SJSA1 (cell line): Measurements from ENCODE around the gene CATSPER4. TPM values are rescaled to one million over a fixed set of nuclear protein-coding genes. Genes with fewer than 3 reads are reported as not detected.
A peak's percentile ranks its signal among the peaks of the same experiment; 100 is the strongest.

Experiments
- DNase-seq, 2 experiments: peaks; one replicate each; pipeline ENCODE4 v3.0.0-alpha.2; 2015 to 2020; ENCODE audit warnings: low spot score in 2 of 2, low read depth in 1 of 2
- H3K27ac ChIP-seq: fragments of 250-450 bp; sonication (Bioruptor Pico); 2 replicates; pipeline ENCODE4 v1.5.1; 2020; ENCODE audit warnings: mild to moderate bottlenecking, moderate library complexity
- H3K27me3 ChIP-seq: fragments of 250-450 bp; sonication (Bioruptor Pico); replicated peaks from 2 replicates; pipeline ENCODE4 v1.5.1; 2020; ENCODE audit warnings: mild to moderate bottlenecking, moderate library complexity
- H3K36me3 ChIP-seq: fragments of 250-450 bp; sonication (Bioruptor Pico); 2 replicates; pipeline ENCODE4 v1.5.1; 2020; ENCODE audit warnings: mild to moderate bottlenecking
- H3K4me1 ChIP-seq: fragments of 250-450 bp; sonication (Bioruptor Pico); replicated peaks from 2 replicates; pipeline ENCODE4 v1.6.1; 2021; ENCODE audit warnings: mild to moderate bottlenecking
- H3K4me3 ChIP-seq: fragments of 250-450 bp; sonication (Bioruptor Pico); 2 replicates; pipeline ENCODE4 v1.5.1; 2020; ENCODE audit warnings: mild to moderate bottlenecking
- H3K9me3 ChIP-seq: fragments of 250-450 bp; sonication (Bioruptor Pico); replicated peaks from 2 replicates; pipeline ENCODE4 v1.5.1; 2020; ENCODE audit warnings: mild to moderate bottlenecking
- total RNA-seq: library from RNA; depleted of rRNA; stranded (reverse); fragments of >200 nt; shearing (Covaris generic); gene quantifications from 2 replicates; pipeline ENCODE4 v1.2.3, GENCODE V29; 2014

The CATSPER4 gene
- total RNA-seq, 1 experiment from 2014 or later, result not detected

- H3K4me3 ChIP-seq, result peak overlapping the region; percentile 82
- peaks cover 19% of the 10 kb centered on the region for H3K36me3 ChIP-seq
- DNase-seq, result no peak
- no peaks in the 10 kb centered on the region for H3K9me3 ChIP-seq
- H3K4me1 ChIP-seq, result peaks cover 20% of the 10 kb centered on the region
- H3K27me3 ChIP-seq, result no peaks in the 10 kb centered on the region
- H3K27ac ChIP-seq, result no peak overlapping the region
Observed at GRCh38 chr1:26170472-26170821, 20.0 kb upstream of the CATSPER4 start.

DNA sequence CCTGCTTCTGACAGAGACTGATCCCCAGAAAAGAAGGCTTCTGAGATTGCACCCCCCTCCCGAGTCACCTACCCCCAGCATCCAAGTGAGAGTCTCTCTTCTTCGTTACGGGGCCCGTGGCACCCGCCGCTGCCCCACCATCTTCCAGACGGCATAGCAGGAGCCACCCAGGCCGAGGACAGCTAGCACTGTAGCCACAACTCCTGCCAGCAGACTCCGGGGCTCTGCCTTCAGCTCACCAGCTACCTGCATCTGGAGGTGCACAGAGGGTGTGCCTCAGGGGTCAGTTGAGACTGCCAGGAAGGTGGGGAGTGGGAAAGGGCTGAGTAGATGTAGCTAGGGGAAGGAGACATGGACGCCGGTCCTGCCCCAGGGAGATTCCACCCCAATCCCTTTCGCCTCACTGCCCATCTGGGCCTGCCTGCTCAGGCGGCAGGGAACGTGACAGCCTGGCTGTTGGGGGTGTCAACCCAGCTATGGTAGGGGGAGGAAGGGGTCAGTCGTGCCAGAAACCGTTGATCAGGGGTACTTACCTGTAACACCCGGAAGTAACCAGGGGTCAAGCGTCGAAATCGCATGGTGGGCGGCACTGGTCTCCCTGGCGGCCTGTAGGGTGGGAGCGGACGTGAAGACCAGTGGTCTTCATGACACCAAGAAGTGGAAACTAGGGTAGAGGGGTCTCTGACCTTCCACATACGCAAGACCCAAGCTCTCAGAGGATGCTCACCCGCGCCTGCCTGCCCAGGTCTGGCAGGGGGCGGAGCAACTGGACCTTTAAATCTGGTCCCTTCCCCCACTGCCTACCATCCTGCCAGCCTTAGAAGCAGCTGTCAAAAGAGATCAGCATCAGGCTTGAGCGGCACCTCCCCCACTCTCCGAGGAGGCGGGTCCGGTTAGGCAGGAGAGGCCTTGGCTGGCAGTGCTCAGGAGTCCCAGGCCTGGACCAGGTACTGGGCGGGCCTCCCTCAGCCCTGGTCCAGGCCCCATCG is 19.0 kb upstream of the CATSPER4 start, which contains the start of gene ZNF593OS:
Gene ZNF593OS, minus strand, starts transcription at position 749 of the 989 bp plus-strand sequence. Its CDS starts 171 bp downstream, at position 578.
- Histone ChIP-seq H3K27me3 (no peaks in the 10 kb centered on the region), H3K27ac (no peak within 1 kb of the TSS), H3K9me3 (no peaks in the 10 kb centered on the region), H3K36me3 (peaks cover 19% of the 10 kb centered on the region), H3K4me3 (peak within 1 kb of the TSS; percentile 82), H3K4me1 (peaks cover 17% of the 10 kb centered on the region)
- DNase-seq, result no peak

DNA sequence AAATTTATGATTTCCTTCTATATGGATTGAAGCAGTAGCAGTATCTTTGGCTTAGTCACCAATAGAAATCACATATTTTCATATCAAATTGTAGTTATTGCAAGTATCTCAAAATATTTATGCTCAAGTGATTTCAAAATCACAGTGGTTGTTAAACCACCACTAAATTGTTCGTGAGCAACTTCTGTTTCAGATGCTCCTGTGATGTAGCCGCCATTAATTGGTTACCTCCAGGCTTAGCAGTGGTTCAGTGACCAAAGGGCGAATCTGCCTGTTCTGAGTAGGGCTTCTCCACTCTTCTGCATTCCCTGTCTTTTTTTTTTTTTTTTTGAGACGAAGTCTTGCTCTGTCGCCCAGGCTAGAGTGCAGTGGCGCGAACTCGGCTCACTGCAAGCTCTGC is 15.1 kb upstream of the CATSPER4 start:
- no peak for DNase-seq
- no peak overlapping the region for H3K4me3 ChIP-seq
- peaks cover 9% of the 10 kb centered on the region for H3K4me1 ChIP-seq
- peaks cover 15% of the 10 kb centered on the region for H3K36me3 ChIP-seq
- H3K9me3 ChIP-seq, result no peaks in the 10 kb centered on the region
- H3K27me3 ChIP-seq, result no peaks in the 10 kb centered on the region
- no peak overlapping the region for H3K27ac ChIP-seq

- no peak within 1 kb of the TSS for H3K27ac ChIP-seq
- no peak for DNase-seq
- no peaks in the 10 kb centered on the region for H3K36me3 ChIP-seq
- H3K27me3 ChIP-seq, result no peaks in the 10 kb centered on the region
- H3K4me1 ChIP-seq, result no peaks in the 10 kb centered on the region
- H3K4me3 ChIP-seq, result no peak within 1 kb of the TSS
- H3K9me3 ChIP-seq, result no peaks in the 10 kb centered on the region
Observed at GRCh38 chr1:26177182-26177684, 13.2 kb upstream of the CATSPER4 start, which contains the start of gene CNKSR1. Gene CNKSR1, plus strand, starts transcription at chr1:26177491. Its CDS starts 57 bp downstream, at chr1:26177548.

DNA sequence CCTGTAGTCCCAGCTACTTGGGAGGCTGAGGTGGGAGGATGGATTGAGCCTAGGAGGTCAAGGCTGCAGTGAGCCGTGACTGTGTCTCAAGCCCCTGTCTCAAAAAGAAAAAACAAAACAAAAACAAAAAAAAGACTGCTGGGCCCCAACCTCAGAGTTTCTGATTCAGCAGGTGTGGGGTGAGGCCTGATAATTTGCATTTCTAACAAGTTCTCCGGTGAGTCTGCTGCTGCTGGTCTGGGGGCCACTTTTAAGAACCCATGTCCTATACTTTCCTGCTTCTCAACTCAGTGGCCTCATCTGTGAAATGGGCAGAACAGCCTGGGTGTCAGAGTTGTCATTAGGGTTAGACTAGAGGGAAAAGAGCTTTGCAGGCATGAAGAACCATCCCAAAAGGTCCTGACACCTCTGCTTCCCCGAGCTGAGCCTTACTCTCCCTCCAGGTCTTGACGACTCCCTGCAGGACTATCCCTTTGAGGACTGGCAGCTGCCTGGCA is 10.3 kb upstream of the CATSPER4 start:
- no peak for DNase-seq
- no peaks in the 10 kb centered on the region for H3K9me3 ChIP-seq

DNA sequence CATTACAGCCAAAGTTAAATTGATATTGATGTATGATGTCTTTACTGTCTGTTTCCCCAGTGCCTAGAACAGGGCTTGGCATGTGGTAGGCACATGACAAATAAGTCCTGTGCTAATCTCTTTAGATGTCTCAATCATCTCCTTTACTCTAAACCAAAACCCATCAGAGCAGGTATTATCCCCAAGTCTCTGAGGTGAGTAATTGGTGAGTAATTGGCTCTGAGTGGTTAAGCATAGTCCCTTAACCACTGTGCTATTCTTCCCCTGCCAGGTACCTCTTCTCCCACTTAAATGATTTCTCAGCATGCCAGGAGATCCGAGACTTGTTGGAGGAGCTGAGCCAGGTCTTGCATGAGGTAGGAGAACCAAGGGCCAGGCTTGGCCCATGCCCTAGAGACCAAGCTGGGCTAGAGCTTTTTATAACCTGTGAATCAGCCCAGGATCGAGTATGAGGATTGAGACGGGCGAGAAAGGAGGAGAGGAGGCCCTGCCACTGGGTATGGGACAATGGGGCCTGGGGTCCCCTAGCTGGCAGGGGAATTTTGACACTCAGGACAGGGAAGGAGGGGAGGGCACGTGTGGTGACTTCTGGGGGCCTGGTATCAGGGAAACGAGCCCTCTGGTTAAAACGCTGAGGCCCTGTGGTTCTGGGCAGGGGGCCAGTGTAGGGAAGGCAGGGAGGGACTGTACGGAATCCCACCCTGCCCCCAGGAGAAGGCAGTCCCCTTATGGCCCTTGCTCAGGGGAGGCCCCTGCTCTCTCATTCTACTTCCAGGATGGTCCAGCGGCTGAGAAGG is 8.6 kb upstream of the CATSPER4 start:
- no peaks in the 10 kb centered on the region for H3K9me3 ChIP-seq
- no peaks in the 10 kb centered on the region for H3K27me3 ChIP-seq
- no peaks in the 10 kb centered on the region for H3K4me1 ChIP-seq
- H3K27ac ChIP-seq, result no peak overlapping the region
- no peaks in the 10 kb centered on the region for H3K36me3 ChIP-seq
- DNase-seq, result no peak
- no peak overlapping the region for H3K4me3 ChIP-seq

More for the DNA sequence above, 10.3 kb upstream of the CATSPER4 start:
- Histone ChIP-seq H3K4me3 (no peak overlapping the region), H3K36me3 (no peaks in the 10 kb centered on the region), H3K27me3 (no peaks in the 10 kb centered on the region), H3K27ac (no peak overlapping the region), H3K4me1 (no peaks in the 10 kb centered on the region)

DNA sequence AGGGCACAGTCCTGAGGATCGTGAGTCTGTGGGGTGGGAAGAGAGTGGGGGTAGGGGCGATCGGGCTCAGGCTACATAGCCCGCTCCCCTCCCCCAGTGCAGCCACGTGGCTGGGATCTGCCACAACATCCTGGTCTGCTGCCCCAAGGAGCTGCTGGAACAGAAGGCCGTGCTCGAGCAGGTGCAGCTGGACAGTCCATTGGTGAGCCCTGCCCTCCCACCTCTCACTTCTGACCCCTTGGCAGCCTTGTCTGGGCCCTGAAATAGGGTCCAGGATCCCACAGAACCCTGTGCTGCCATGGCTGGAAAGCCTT is 8.1 kb upstream of the CATSPER4 start:
- no peaks in the 10 kb centered on the region for H3K36me3 ChIP-seq
- H3K4me1 ChIP-seq, result no peaks in the 10 kb centered on the region
- DNase-seq, result no peak
- H3K27ac ChIP-seq, result no peak overlapping the region
- no peaks in the 10 kb centered on the region for H3K9me3 ChIP-seq
- H3K27me3 ChIP-seq, result no peaks in the 10 kb centered on the region
- no peak overlapping the region for H3K4me3 ChIP-seq

DNA sequence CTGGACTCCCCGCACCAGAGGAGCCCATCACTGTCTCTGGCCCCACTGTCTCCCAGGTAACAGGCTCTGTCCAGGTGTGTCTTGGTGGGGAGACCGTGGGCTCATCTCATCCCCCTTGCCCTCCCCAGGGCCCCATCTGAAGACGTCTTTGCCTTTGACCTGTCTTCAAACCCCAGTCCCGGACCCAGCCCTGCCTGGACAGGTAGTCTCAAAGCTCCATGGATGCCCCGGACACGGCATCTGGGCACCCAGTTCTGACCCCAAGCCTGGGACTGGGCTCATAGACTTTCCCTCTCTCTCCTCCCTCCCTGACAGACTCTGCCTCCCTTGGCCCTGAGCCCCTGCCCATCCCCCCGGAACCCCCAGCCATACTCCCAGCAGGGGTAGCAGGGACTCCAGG is 6.3 kb upstream of the CATSPER4 start:
- H3K27ac ChIP-seq, result no peak overlapping the region
- no peaks in the 10 kb centered on the region for H3K4me1 ChIP-seq
- H3K27me3 ChIP-seq, result no peaks in the 10 kb centered on the region
- DNase-seq, result no peak
- no peak overlapping the region for H3K4me3 ChIP-seq
- H3K9me3 ChIP-seq, result no peaks in the 10 kb centered on the region
- no peaks in the 10 kb centered on the region for H3K36me3 ChIP-seq

GRCh38 chr1:26184883-26185282 is 5.5 kb upstream of the CATSPER4 start:
- Histone ChIP-seq H3K4me1 (no peaks in the 10 kb centered on the region), H3K36me3 (no peaks in the 10 kb centered on the region), H3K9me3 (no peaks in the 10 kb centered on the region), H3K4me3 (no peak overlapping the region), H3K27ac (no peak overlapping the region), H3K27me3 (no peaks in the 10 kb centered on the region)
- no peak for DNase-seq

- DNase-seq, result no peak
- Histone ChIP-seq H3K4me3 (no peak overlapping the region), H3K4me1 (no peaks in the 10 kb centered on the region), H3K9me3 (no peaks in the 10 kb centered on the region), H3K36me3 (no peaks in the 10 kb centered on the region), H3K27ac (no peak overlapping the region), H3K27me3 (no peaks in the 10 kb centered on the region)
Observed at GRCh38 chr1:26187882-26188281, 2.5 kb upstream of the CATSPER4 start.

GRCh38 chr1:26188477-26188876 is 1.9 kb upstream of the CATSPER4 start:
- H3K27ac ChIP-seq, result no peak overlapping the region
- no peak overlapping the region for H3K4me3 ChIP-seq
- H3K4me1 ChIP-seq, result no peaks in the 10 kb centered on the region
- H3K27me3 ChIP-seq, result no peaks in the 10 kb centered on the region
- no peaks in the 10 kb centered on the region for H3K9me3 ChIP-seq
- no peaks in the 10 kb centered on the region for H3K36me3 ChIP-seq
- DNase-seq, result no peak

DNA sequence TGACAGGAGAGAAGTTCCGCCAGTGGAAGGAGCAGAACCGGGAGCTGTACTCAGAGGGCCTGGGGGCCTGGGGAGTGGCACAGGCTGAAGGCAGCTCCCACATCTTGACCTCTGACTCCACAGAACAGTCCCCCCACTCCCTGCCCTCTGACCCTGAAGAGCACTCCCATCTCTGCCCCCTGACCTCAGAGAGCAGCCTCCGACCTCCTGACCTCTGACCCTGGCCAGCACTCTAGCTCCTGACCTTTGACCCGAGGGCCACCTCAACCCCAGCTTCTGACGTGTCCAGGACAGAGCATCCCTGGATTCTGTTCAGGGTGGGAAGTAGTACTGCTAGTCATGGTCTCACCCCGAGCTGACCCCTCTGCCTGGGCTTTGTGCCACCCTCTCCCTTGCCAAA is 1.1 kb upstream of the CATSPER4 start:
- H3K27me3 ChIP-seq, result no peaks in the 10 kb centered on the region
- DNase-seq, result no peak
- H3K36me3 ChIP-seq, result no peaks in the 10 kb centered on the region
- H3K4me1 ChIP-seq, result no peaks in the 10 kb centered on the region
- no peak overlapping the region for H3K4me3 ChIP-seq
- H3K9me3 ChIP-seq, result no peaks in the 10 kb centered on the region
- no peak overlapping the region for H3K27ac ChIP-seq

DNA sequence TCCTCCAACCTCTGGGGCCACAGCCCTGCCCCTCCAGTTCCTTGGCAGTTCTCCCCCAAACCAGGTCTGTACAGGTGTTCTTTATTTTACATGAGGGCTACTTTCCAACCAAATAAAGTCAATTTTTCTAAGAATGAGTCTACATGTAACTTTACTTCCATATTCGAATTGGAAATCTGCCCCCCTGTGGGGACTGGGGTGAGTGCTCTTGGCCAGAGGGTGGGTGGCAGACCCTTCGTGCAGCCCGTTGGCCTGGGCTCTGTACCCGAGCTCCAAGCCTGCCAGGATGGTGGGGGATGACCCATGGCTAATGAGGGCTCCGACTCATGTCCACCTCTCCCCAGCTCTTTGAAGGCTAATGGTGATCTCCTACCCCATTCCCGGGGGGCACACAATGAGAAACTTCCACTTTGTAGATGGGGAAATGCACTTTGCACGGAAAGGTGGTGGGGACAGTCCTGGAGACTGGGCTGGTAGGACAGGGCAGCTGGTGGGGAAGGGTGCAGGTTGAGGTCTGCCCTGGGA is 589 bp upstream of the CATSPER4 start:
- Histone ChIP-seq H3K27ac (no peak overlapping the region), H3K4me1 (no peaks in the 10 kb centered on the region), H3K4me3 (no peak overlapping the region), H3K36me3 (no peaks in the 10 kb centered on the region), H3K9me3 (no peaks in the 10 kb centered on the region), H3K27me3 (no peaks in the 10 kb centered on the region)
- no peak for DNase-seq
